Spleen (tissue), 11 donors: ENCODE data around the gene ADCK1. TPM values are rescaled to one million over a fixed set of nuclear protein-coding genes. Genes with fewer than 3 reads are reported as not detected.
"Not testable (repeated sequence)": the region's sequence is repeated elsewhere in the genome, so short reads cannot be mapped to it uniquely, and the experiment has no call there.

ENCODE experiments used
- DNase-seq: peaks from one replicate; pipeline ENCODE4 v3.0.0-alpha.2; 2020
- H3K27ac ChIP-seq, 8 donors: fragments of 200-600 bp; sonication (generic) in 7 of 8; 1 replicate in 4 of 8; 2 replicates in 4 of 8; pipeline versions ENCODE4 v1.5.0 to v1.8.0; 2016 to 2021; ENCODE audit warnings: inconsistent platforms in 4 of 8, mild to moderate bottlenecking in 4 of 8, moderate library complexity in 1 of 8
- H3K27me3 ChIP-seq, 7 donors: fragments of 200-600 bp; sonication (generic) in 6 of 7; replicated peaks in 1 of 7; 1 replicate in 4 of 7; 2 replicates in 3 of 7; pipeline versions ENCODE4 v1.5.0 to v1.8.0; 2016 to 2021; ENCODE audit warnings: inconsistent platforms in 3 of 7, mild to moderate bottlenecking in 1 of 7
- H3K36me3 ChIP-seq, 6 donors: fragments of 200-600 bp; sonication (generic) in 5 of 6; 1 replicate in 4 of 6; 2 replicates in 2 of 6; pipeline versions ENCODE4 v1.5.0 to v1.8.0; 2016 to 2021; ENCODE audit warnings: inconsistent platforms in 2 of 6
- H3K4me1 ChIP-seq, 6 donors: fragments of 200-600 bp; sonication (generic) in 5 of 6; 1 replicate in 3 of 6; 2 replicates in 3 of 6; pipeline versions ENCODE4 v1.5.0 to v1.8.0; 2016 to 2021; ENCODE audit warnings: inconsistent platforms in 3 of 6
- H3K4me3 ChIP-seq, 8 donors: fragments of 200-600 bp; sonication (generic) in 7 of 8; 1 replicate in 4 of 8; 2 replicates in 4 of 8; pipeline versions ENCODE4 v1.5.0 to v1.8.0; 2016 to 2021; ENCODE audit warnings: inconsistent platforms in 4 of 8, mild to moderate bottlenecking in 4 of 8, moderate library complexity in 2 of 8
- H3K9me3 ChIP-seq, 8 donors: fragments of 200-600 bp; sonication (generic) in 7 of 8; 1 replicate in 4 of 8; 2 replicates in 4 of 8; pipeline versions ENCODE4 v1.5.0 to v1.8.0; 2016 to 2021; ENCODE audit warnings: inconsistent platforms in 4 of 8
- CTCF ChIP-seq, 11 experiments: fragments of 200-600 bp in 7 of 11; fragments of 450-650 bp in 4 of 11; sonication (generic) in 4 of 11; IDR thresholded peaks in 8 of 11; conservative IDR thresholded peaks in 3 of 11; 1 replicate in 7 of 11; 2 replicates in 4 of 11; pipeline versions ENCODE4 v1.4.0 to v1.8.0; 2016 to 2021; ENCODE audit warnings: antibody characterized with exemption in 11 of 11, inconsistent platforms in 4 of 11, mild to moderate bottlenecking in 1 of 11
- POLR2A ChIP-seq, 3 donors: fragments of 450-650 bp; IDR thresholded peaks; one replicate each; pipeline ENCODE4 v1.5.1; 2017; ENCODE audit warnings: antibody characterized with exemption in 3 of 3, mild to moderate bottlenecking in 1 of 3
- POLR2AphosphoS5 ChIP-seq, 3 donors: sonication (generic); formaldehyde crosslinking; IDR thresholded peaks; one replicate each; pipeline ENCODE4 v1.5.1; 2017; ENCODE audit warnings: antibody characterized with exemption in 3 of 3
- WGBS, 5 donors: extraction: QIAGEN DNeasy Blood & Tissue Kit in 3 of 5; methylation state at CpG; one replicate each; pipeline versions ENCODE4 v1.1.5 to v1.1.7; 2013 to 2018; 5-methylcytosine and 5-hydroxymethylcytosine counted together
- intact Hi-C: fragments of 100-400 bp; cut with DNase I; formaldehyde crosslinking; loops from one replicate; pipeline ENCODE4 v1.15.0; 2023; ENCODE audit warnings: low total_unique reads
- polyA plus RNA-seq, 3 donors: library from polyadenylated mRNA; stranded (reverse); fragments of 200-250 nt; gene quantifications; one replicate each; pipeline ENCODE4 v1.2.1, GENCODE V29; 2013
- total RNA-seq, 7 donors: library from RNA; depleted of rRNA in 3 of 7; stranded (reverse); fragments of >200 nt in 3 of 7; fragmentation: NEBNext Ultra II Directional in 4 of 7; extraction: Animal tissue kit (Norgen Biotek cat#: 25700) in 4 of 7; gene quantifications; one replicate each; pipeline versions ENCODE4 v1.1.0 to v1.2.1, GENCODE V29; 2016 to 2021
- donor health status: healthy with polysubstance abuse.
- donor health status: DM: no; HTN: no; CAD: no; lungs with moderate emphysema.
- donor health status: DM: no; HTN: no; CAD: no.
- donor health status: Bipolar disorder and iron deficiency.
- donor health status: healthy.
- donor health status: DM: no; HTN: no; CAD: no.
- donor health status: DM: yes; HTN: yes; CAD: no.

The ADCK1 gene
- total and polyA plus RNA-seq, 10 donors: 5.0 to 14.0 (median 9.0) TPM

DNA sequence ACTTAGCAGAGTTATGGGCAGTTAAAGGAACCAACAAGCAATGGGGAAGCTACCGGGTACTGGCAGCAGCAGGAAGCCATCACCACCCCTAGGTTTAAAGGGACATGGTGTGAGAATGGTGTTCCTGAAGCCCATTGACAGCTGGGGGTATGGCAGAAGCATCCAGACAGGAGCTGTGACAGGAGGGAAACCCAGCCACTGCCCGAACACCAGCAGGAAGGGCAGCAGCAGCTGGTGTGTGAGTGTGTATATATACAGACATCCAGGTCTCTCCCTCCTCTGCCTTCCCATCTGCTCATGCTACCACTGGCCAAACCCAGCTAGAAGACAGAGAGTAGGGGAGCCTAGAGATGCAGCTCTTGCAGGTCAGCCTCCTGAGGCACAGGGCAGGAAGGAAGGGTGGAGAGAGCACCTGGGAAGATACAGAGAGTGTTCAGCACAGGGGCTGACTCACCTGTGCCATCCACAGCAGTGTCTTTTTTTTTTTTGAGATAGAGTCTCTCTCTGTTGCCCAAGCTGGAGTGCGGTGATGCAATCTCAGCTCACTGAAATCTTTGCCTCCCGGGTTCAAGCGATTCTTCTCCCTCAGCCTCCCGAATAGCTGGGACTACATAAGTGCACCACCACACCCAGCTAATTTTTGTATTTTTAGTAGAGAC, 9.2 kb upstream of the ADCK1 start:
- 68 to 75% (median 71%) methylated on average over 6 of the region's 6 CpGs for WGBS, 5 donors
- TF ChIP-seq CTCF (IDR thresholded peaks at IDR 0.05 in 8 of 11, conservative IDR thresholded peaks at IDR 0.05 in 3 of 11): no peak
- TF ChIP-seq POLR2AphosphoS5 (IDR thresholded peaks at IDR 0.05): no peak
- no peak for TF ChIP-seq POLR2A (IDR thresholded peaks at IDR 0.05)
- H3K4me1 ChIP-seq: no peaks in the 10 kb centered on the region
- no peaks in the 10 kb centered on the region for H3K9me3 ChIP-seq
- DNase-seq: peak; percentile 9
- no peak overlapping the region for H3K27ac ChIP-seq
- no peaks in the 10 kb centered on the region for H3K36me3 ChIP-seq
- intact Hi-C loops: no loop called here
- H3K4me3 ChIP-seq: no peak overlapping the region
- peaks cover 0 to 5% (median 0%) of the 10 kb centered on the region in 7 donors for H3K27me3 ChIP-seq

- Histone ChIP-seq H3K4me3 (no peak overlapping the region), H3K36me3 (no peaks in the 10 kb centered on the region), H3K27ac (no peak overlapping the region), H3K9me3 (no peaks in the 10 kb centered on the region), H3K27me3 (peaks cover 0 to 5% (median 0%) of the 10 kb centered on the region in 7 donors), H3K4me1 (no peaks in the 10 kb centered on the region)
- peak; percentile 2 for DNase-seq
- intact Hi-C loops: no loop called here
- TF ChIP-seq POLR2AphosphoS5 (IDR thresholded peaks at IDR 0.05) (no peak), CTCF (IDR thresholded peaks at IDR 0.05 in 8 of 11, conservative IDR thresholded peaks at IDR 0.05 in 3 of 11) (no peak), POLR2A (IDR thresholded peaks at IDR 0.05) (no peak)
- 23 to 57% (median 35%) methylated on average over 1 of the region's 1 CpG for WGBS, 5 donors
These were observed 8.7 kb upstream of the ADCK1 start for GRCh38 chr14:77791225-77791600.

DNA sequence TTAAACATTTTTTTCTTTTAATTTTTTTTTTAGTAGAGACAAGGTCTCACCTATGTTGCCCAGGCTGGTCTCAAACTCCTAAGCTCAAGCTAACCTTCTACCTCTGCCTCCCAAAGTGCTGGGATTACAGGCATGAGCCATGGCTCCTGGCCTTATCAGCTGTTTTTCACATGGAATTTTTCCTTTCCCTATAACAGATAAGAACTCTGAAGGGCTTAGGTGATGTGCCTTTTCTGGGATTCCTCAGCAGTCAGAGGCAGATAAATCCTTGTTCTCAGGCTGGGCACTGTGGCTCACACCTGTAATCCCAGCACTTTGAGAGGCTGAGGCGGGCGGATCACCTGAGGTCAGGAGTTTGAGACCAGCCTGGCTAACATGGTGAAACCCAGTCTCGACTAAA, 6.7 kb upstream of the ADCK1 start:
- H3K9me3 ChIP-seq, DNase-seq, H3K27ac ChIP-seq, H3K36me3 ChIP-seq, intact Hi-C loops, H3K4me3 ChIP-seq, H3K27me3 ChIP-seq, H3K4me1 ChIP-seq: not testable (repeated sequence)
- 82 to 94% (median 90%) methylated on average over 3 of the region's 3 CpGs for WGBS, 5 donors

DNA sequence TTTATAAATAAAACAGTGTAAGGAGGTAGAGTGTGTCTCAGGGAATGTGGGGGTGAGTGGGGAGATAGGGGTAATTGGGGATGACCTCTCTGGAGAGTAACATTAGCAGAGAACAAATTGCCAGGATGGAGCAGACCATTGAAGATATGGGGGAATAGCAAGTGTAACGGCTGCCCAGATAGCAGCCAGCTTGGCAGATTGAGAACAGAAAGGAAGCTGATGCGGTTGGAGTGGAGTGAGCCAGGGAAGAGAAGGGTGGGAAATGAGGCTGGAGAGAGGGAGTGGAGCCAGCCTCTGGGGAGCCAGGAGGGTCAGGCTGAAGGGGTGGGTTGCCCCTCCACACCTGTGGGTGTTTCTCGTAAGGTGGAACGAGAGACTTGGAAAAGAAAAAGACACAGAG, 5.6 kb upstream of the ADCK1 start:
- 69 to 82% (median 79%) methylated on average over 3 to 4 of the region's 4 CpGs for WGBS, 5 donors
- intact Hi-C loops: no loop called here

GRCh38 chr14:77799456-77799855, 453 bp upstream of the ADCK1 start:
- H3K27ac ChIP-seq: peak overlapping the region in 7 of 8 donors; percentile 87 to 96 (median 92)
- DNase-seq: not testable (repeated sequence)

More for the DNA sequence above, 5.6 kb upstream of the ADCK1 start:
- peaks cover 0 to 3% (median under 1%) of the 10 kb centered on the region in 6 donors for H3K4me1 ChIP-seq
- TF ChIP-seq POLR2A (IDR thresholded peaks at IDR 0.05) (no peak), CTCF (IDR thresholded peaks at IDR 0.05 in 8 of 11, conservative IDR thresholded peaks at IDR 0.05 in 3 of 11) (no peak), POLR2AphosphoS5 (IDR thresholded peaks at IDR 0.05) (no peak)
- H3K27ac ChIP-seq: no peak overlapping the region
- H3K27me3 ChIP-seq: peaks cover 0 to 5% (median 0%) of the 10 kb centered on the region in 7 donors
- H3K4me3 ChIP-seq: no peak overlapping the region
- H3K9me3 ChIP-seq: no peaks in the 10 kb centered on the region
- no peaks in the 10 kb centered on the region for H3K36me3 ChIP-seq
- no peak for DNase-seq

More at GRCh38 chr14:77799456-77799855, 453 bp upstream of the ADCK1 start:
- intact Hi-C loops, H3K27me3 ChIP-seq, H3K36me3 ChIP-seq, H3K9me3 ChIP-seq: not testable (repeated sequence)
- peaks cover 0 to 23% (median 10%) of the 10 kb centered on the region in 6 donors for H3K4me1 ChIP-seq
- peak overlapping the region; percentile 87 to 97 (median 92) for H3K4me3 ChIP-seq
- 70 to 78% (median 75%) methylated on average over 13 of the region's 13 CpGs for WGBS, 5 donors
